K562 (cell line): ENCODE data around the gene REM1. TPM values are rescaled to one million over a fixed set of nuclear protein-coding genes. Genes with fewer than 3 reads are reported as not detected.

Experiments used
- ARHGAP35 ChIP-seq: fragments of 450-650 bp; IDR thresholded peaks from 2 replicates; pipeline ENCODE4 v1.6.1; 2018; ENCODE audit not compliant: partially characterized antibody
- BDP1 ChIP-seq: IDR thresholded peaks from 3 replicates; pipeline ENCODE4 v1.6.1; 2011; ENCODE audit not compliant: insufficient read length, insufficient read depth
- E2F6 ChIP-seq, 2 experiments: IDR thresholded peaks; 2 replicates each; pipeline ENCODE4 v1.6.1; 2011; ENCODE audit warnings: borderline replicate concordance in 1 of 2, control low read depth in 1 of 2, low read depth in 1 of 2, low read length in 1 of 2, mild to moderate bottlenecking in 1 of 2, mixed read lengths in 1 of 2, moderate library complexity in 1 of 2; ENCODE audit not compliant: insufficient read depth in 1 of 2, insufficient read length in 1 of 2, poor library complexity in 1 of 2, severe bottlenecking in 1 of 2; ENCODE audit errors: extremely low read depth in 1 of 2
- ETV1 ChIP-seq: fragments of 450-650 bp; conservative IDR thresholded peaks from 2 replicates; pipeline ENCODE4 v1.6.1; 2016; ENCODE audit warnings: missing genetic modification characterization, control low read depth, low read depth, missing compliant biosample characterization
- KLF1 ChIP-seq: fragments of 450-650 bp; IDR thresholded peaks from 2 replicates; pipeline ENCODE4 v1.6.1; 2016; ENCODE audit warnings: missing genetic modification characterization, missing compliant biosample characterization
- MNT ChIP-seq, 2 experiments: fragments of 450-650 bp; conservative IDR thresholded peaks; 2 replicates each; pipeline ENCODE4 v1.6.1; 2017; ENCODE audit warnings: mild to moderate bottlenecking in 2 of 2, moderate library complexity in 2 of 2
- POLR2AphosphoS2 ChIP-seq: IDR thresholded peaks from 2 replicates; pipeline ENCODE4 v1.6.1; 2012; ENCODE audit warnings: low read length, improper control_type of control experiment
- RCOR1 ChIP-seq, 2 experiments: IDR thresholded peaks; 2 replicates each; pipeline ENCODE4 v1.6.1; 2012; ENCODE audit warnings: low read depth in 2 of 2, low read length in 2 of 2, borderline replicate concordance in 1 of 2, improper control_type of control experiment in 1 of 2
- TBL1XR1 ChIP-seq, 2 experiments: IDR thresholded peaks; 2 replicates each; pipeline ENCODE4 v1.6.1; 2012; ENCODE audit warnings: improper control_type of control experiment in 2 of 2, low read length in 2 of 2, mild to moderate bottlenecking in 1 of 2
- USF2 ChIP-seq: sonication (generic); formaldehyde crosslinking; IDR thresholded peaks from 2 replicates; pipeline ENCODE4 v1.5.0; 2020; ENCODE audit warnings: missing genetic modification reagents
- ZNF121 ChIP-seq: sonication (generic); formaldehyde crosslinking; conservative IDR thresholded peaks from 2 replicates; pipeline ENCODE4 v1.8.0; 2022; ENCODE audit warnings: missing genetic modification reagents
- ZNF354B ChIP-seq: fragments of 250-450 bp; sonication (Bioruptor Pico); IDR thresholded peaks from 2 replicates; pipeline ENCODE4 v1.4.0; 2020
- ZNF449 ChIP-seq: fragments of 250-450 bp; sonication (Bioruptor Pico); IDR thresholded peaks from 2 replicates; pipeline ENCODE4 v1.8.0; 2022; ENCODE audit warnings: moderate library complexity, mild to moderate bottlenecking, inconsistent platforms
- ZNF76 ChIP-seq: fragments of 250-450 bp; sonication (Bioruptor Pico); IDR thresholded peaks from 2 replicates; pipeline ENCODE4 v1.4.0; 2020; ENCODE audit warnings: mild to moderate bottlenecking, moderate library complexity, borderline replicate concordance
- polyA plus RNA-seq, 8 experiments: library from polyadenylated mRNA; depleted of rRNA in 4 of 8; stranded (reverse) in 5 of 8; unstranded in 3 of 8; fragments of >200 nt; fragmentation: Nextera tagmentation in 2 of 8; fragmentation: Illumina TruSeq in 1 of 8; extraction: Ambion mirVana in 2 of 8; extraction: Trizol in 1 of 8; gene quantifications; 2 replicates each; pipeline versions ENCODE4 v1.2.1 to v1.2.3, GENCODE V29; 2011 to 2014; ENCODE audit warnings: inconsistent platforms in 1 of 8, missing spikeins in 1 of 8
- total RNA-seq, 7 experiments: library from RNA; depleted of rRNA in 6 of 7; stranded (reverse); fragments of >200 nt in 6 of 7; fragmentation: Illumina TruSeq in 2 of 7; extraction: Trizol in 2 of 7; gene quantifications; 2 replicates each; pipeline versions ENCODE4 v1.2.1 to v1.2.3, GENCODE V29; 2011 to 2021; ENCODE audit warnings: low replicate concordance in 1 of 7
- TF ChIP-seq, protein P1 (sequence below): fragments of 450-650 bp; formaldehyde crosslinking; IDR thresholded peaks from 2 replicates; pipeline ENCODE4 v1.4.0; 2020; ENCODE audit warnings: mild to moderate bottlenecking

Gene REM1
- total and polyA plus RNA-seq, 9 of the 15 experiments (the other 6 are each of a cell fraction or from before 2014, with no cell fraction given), result not detected

GRCh38 chr20:31514154-31515071 lies 39.3 kb downstream of the REM1 start, which contains the start of gene HM13 (continued):
- TF ChIP-seq ARHGAP35, result no peak
- peak in 1 of 2 experiments; percentile 51; a peak in 1 of 4 replicates for TF ChIP-seq TBL1XR1 (IDR thresholded peaks at IDR 0.05; ENCODE audit: low read length in 2 of 2)
- TF ChIP-seq ZNF449 (CRISPR knock-in tag), result no peak
- no peak for TF ChIP-seq BDP1
- TF ChIP-seq E2F6 (IDR thresholded peaks at IDR 0.05; ENCODE audit: borderline replicate concordance in 1 of 2, extremely low read depth in 1 of 2, insufficient read depth in 1 of 2, insufficient read length in 1 of 2, low read depth in 1 of 2, low read length in 1 of 2, poor library complexity in 1 of 2, severe bottlenecking in 1 of 2), result peak; percentile 75 to 87
- peak; percentile 60 for TF ChIP-seq ETV1 (tag)
- TF ChIP-seq, protein P1, sequence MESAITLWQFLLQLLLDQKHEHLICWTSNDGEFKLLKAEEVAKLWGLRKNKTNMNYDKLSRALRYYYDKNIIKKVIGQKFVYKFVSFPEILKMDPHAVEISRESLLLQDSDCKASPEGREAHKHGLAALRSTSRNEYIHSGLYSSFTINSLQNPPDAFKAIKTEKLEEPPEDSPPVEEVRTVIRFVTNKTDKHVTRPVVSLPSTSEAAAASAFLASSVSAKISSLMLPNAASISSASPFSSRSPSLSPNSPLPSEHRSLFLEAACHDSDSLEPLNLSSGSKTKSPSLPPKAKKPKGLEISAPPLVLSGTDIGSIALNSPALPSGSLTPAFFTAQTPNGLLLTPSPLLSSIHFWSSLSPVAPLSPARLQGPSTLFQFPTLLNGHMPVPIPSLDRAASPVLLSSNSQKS (CRISPR knock-in tag), result no peak
- peak in 1 of 2 experiments; percentile 57; a peak in 1 of 4 replicates for TF ChIP-seq RCOR1 (IDR thresholded peaks at IDR 0.05; ENCODE audit: borderline replicate concordance in 1 of 2, low read depth in 2 of 2, low read length in 2 of 2)
- TF ChIP-seq ZNF121, result no peak
- TF ChIP-seq KLF1 (tag), result peak; percentile 100
- TF ChIP-seq POLR2AphosphoS2, result peak; percentile 49; the same call in 1 of the 2 replicates
- no peak for TF ChIP-seq ZNF354B (CRISPR knock-in tag)
- TF ChIP-seq USF2 (CRISPR knock-in tag), result no peak
- peak; percentile 95 to 98 for TF ChIP-seq MNT (conservative IDR thresholded peaks at IDR 0.05)
- no peak; the same call in 1 of the 2 replicates for TF ChIP-seq ZNF76 (CRISPR knock-in tag)
